HEK293 (cell line): ENCODE measurements around the gene NDUFA3.

Experiments used
- CTCF ChIA-PET: fragments of 350-600 bp; formaldehyde crosslinking; extraction: SDS; loops from one replicate; lab custom pipeline; 2021; ENCODE audit warnings: antibody characterized with exemption; lab: Yijun Ruan, JAX
- POLR2A ChIA-PET: fragments of 300-600 bp; formaldehyde crosslinking; extraction: SDS; loops from one replicate; lab custom pipeline; 2020; ENCODE audit warnings: antibody characterized with exemption, inconsistent platforms; lab: Yijun Ruan, JAX
- H3K27ac ChIP-seq: fragments of 200-500 bp; sonication (Bioruptor generic); 2 replicates; pipeline ENCODE4 v1.5.1; 2014; ENCODE audit warnings: low read depth, low read length, control low read depth, inconsistent platforms; ENCODE audit errors: extremely low read depth
- H3K36me3 ChIP-seq, 2 experiments: fragments of 200-500 bp in 1 of 2; sonication (Bioruptor generic) in 1 of 2; 1 replicate in 1 of 2; 2 replicates in 1 of 2; pipeline ENCODE4 v1.5.1; 2014 to 2017; ENCODE audit warnings: inconsistent platforms in 2 of 2, low read length in 2 of 2; ENCODE audit not compliant: control insufficient read depth in 2 of 2, insufficient read depth in 1 of 2
- H3K4me1 ChIP-seq: fragments of 200-500 bp; sonication (Bioruptor generic); 2 replicates; pipeline ENCODE4 v1.5.1; 2014; ENCODE audit warnings: mild to moderate bottlenecking, low read length, inconsistent platforms; ENCODE audit not compliant: control insufficient read depth, insufficient read depth
- H3K4me3 ChIP-seq: 2 replicates; pipeline ENCODE4 v1.5.1; 2011; ENCODE audit warnings: low read depth, mild to moderate bottlenecking, control low read depth, low read length, moderate library complexity
- H3K9me3 ChIP-seq: fragments of 200-500 bp; sonication (Bioruptor generic); 2 replicates; pipeline ENCODE4 v1.5.1; 2014; ENCODE audit warnings: low read depth, low read length, inconsistent platforms; ENCODE audit not compliant: control insufficient read depth, insufficient read depth
- GLI2 ChIP-seq: fragments of 450-650 bp; formaldehyde crosslinking; IDR thresholded peaks from 2 replicates; pipeline ENCODE4; 2017; ENCODE audit warnings: missing biosample characterization, missing genetic modification characterization, low read depth, borderline replicate concordance
- GLIS1 ChIP-seq: fragments of 450-650 bp; formaldehyde crosslinking; IDR thresholded peaks from 2 replicates; pipeline ENCODE4 v1.5.1; 2016; ENCODE audit warnings: missing biosample characterization, missing genetic modification characterization
- INSM2 ChIP-seq: fragments of 450-650 bp; formaldehyde crosslinking; IDR thresholded peaks from 2 replicates; pipeline ENCODE4 v1.5.1; 2016; ENCODE audit warnings: missing biosample characterization, missing genetic modification characterization
- KLF9 ChIP-seq: fragments of 450-650 bp; formaldehyde crosslinking; IDR thresholded peaks from 2 replicates; pipeline ENCODE4 v1.5.1; 2016; ENCODE audit warnings: missing biosample characterization, missing genetic modification characterization, low read depth
- REST ChIP-seq: fragments of 450-650 bp; formaldehyde crosslinking; IDR thresholded peaks from 2 replicates; pipeline ENCODE4 v1.5.1; 2016; ENCODE audit warnings: missing biosample characterization, missing genetic modification characterization
- SP2 ChIP-seq: fragments of 450-650 bp; formaldehyde crosslinking; IDR thresholded peaks from 2 replicates; pipeline ENCODE4 v1.5.1; 2016; ENCODE audit warnings: missing biosample characterization, missing genetic modification characterization
- YY2 ChIP-seq: fragments of 450-650 bp; formaldehyde crosslinking; IDR thresholded peaks from 2 replicates; pipeline ENCODE4 v1.5.1; 2016; ENCODE audit warnings: missing biosample characterization, missing genetic modification characterization
- ZBTB6 ChIP-seq: fragments of 450-650 bp; formaldehyde crosslinking; IDR thresholded peaks from 2 replicates; pipeline ENCODE4 v1.5.1; 2017; ENCODE audit warnings: missing biosample characterization, missing genetic modification characterization
- ZEB2 ChIP-seq: fragments of 450-650 bp; formaldehyde crosslinking; IDR thresholded peaks from 2 replicates; pipeline ENCODE4 v1.5.1; 2016; ENCODE audit warnings: missing biosample characterization, missing genetic modification characterization
- ZIC2 ChIP-seq: fragments of 450-650 bp; formaldehyde crosslinking; IDR thresholded peaks from 2 replicates; pipeline ENCODE4 v1.5.1; 2016; ENCODE audit warnings: missing biosample characterization, missing genetic modification characterization
- ZNF114 ChIP-seq: fragments of 450-650 bp; formaldehyde crosslinking; IDR thresholded peaks from 2 replicates; pipeline ENCODE4 v1.5.0; 2017; ENCODE audit warnings: missing biosample characterization, missing genetic modification characterization
- ZNF146 ChIP-seq: fragments of 450-650 bp; formaldehyde crosslinking; IDR thresholded peaks from 2 replicates; pipeline ENCODE4 v1.5.1; 2016; ENCODE audit warnings: missing biosample characterization, missing genetic modification characterization
- ZNF18 ChIP-seq: fragments of 450-650 bp; formaldehyde crosslinking; IDR thresholded peaks from 2 replicates; pipeline ENCODE4 v1.5.1; 2016; ENCODE audit warnings: missing biosample characterization, missing genetic modification characterization
- ZNF214 ChIP-seq: fragments of 450-650 bp; formaldehyde crosslinking; IDR thresholded peaks from 2 replicates; pipeline ENCODE4 v1.5.1; 2017; ENCODE audit warnings: missing biosample characterization, mild to moderate bottlenecking, missing genetic modification characterization, borderline replicate concordance
- ZNF311 ChIP-seq: fragments of 450-650 bp; formaldehyde crosslinking; IDR thresholded peaks from 2 replicates; pipeline ENCODE4 v1.5.1; 2017; ENCODE audit warnings: missing biosample characterization, missing genetic modification characterization, borderline replicate concordance
- ZNF514 ChIP-seq: fragments of 450-650 bp; formaldehyde crosslinking; IDR thresholded peaks from 2 replicates; pipeline ENCODE4 v1.5.1; 2016; ENCODE audit warnings: missing biosample characterization, missing genetic modification characterization
- ZNF571 ChIP-seq: fragments of 450-650 bp; formaldehyde crosslinking; IDR thresholded peaks from 2 replicates; pipeline ENCODE4 v1.5.0; 2017; ENCODE audit warnings: missing biosample characterization, missing genetic modification characterization
- ZNF626 ChIP-seq: fragments of 450-650 bp; sonication (Bioruptor Pico); formaldehyde crosslinking; IDR thresholded peaks from 2 replicates; pipeline ENCODE4 v1.5.1; 2018; ENCODE audit warnings: missing biosample characterization, missing genetic modification characterization, inconsistent platforms
- ZNF843 ChIP-seq: fragments of 450-650 bp; formaldehyde crosslinking; IDR thresholded peaks from 2 replicates; pipeline ENCODE4 v1.5.1; 2016; ENCODE audit warnings: missing biosample characterization, missing genetic modification characterization
- ZSCAN16 ChIP-seq: fragments of 450-650 bp; formaldehyde crosslinking; IDR thresholded peaks from 2 replicates; pipeline ENCODE4 v1.5.1; 2016; ENCODE audit warnings: missing biosample characterization, missing genetic modification characterization
- TF ChIP-seq, protein P1 (sequence below): fragments of 450-650 bp; formaldehyde crosslinking; IDR thresholded peaks from 2 replicates; pipeline ENCODE4 v1.5.0; 2017; ENCODE audit warnings: missing biosample characterization, missing genetic modification characterization, borderline replicate concordance
- TF ChIP-seq, protein P2 (sequence below): fragments of 450-650 bp; formaldehyde crosslinking; IDR thresholded peaks from 2 replicates; pipeline ENCODE4 v1.5.1; 2016; ENCODE audit warnings: missing biosample characterization, missing genetic modification characterization

NDUFA3 gene

DNA sequence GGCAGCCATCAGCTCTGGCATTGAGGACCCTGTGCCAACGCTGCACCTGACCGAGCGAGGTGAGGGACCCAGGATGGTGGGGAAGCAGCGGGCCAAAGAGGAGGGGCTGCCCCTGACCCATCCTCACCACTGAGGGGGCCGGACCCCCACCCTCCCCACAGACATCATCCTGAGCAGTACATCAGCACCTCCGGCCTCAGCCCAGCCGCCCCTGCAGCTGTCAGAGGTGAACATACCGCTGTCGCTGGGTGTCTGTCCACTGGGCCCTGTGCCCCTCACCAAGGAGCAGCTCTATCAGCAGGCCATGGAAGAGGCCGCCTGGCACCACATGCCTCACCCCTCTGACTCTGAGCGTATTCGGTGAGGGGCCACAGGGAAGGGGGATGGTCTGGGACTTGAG lies 49.6 kb downstream of the NDUFA3 start:
- ChIA-PET CTCF (no interaction called here), POLR2A (interaction anchor here (1.3 to 8.0 kb wide), 2 partner anchors 10 to 14 kb away, joined by 3 to 87 read pairs; partner anchors contain the start of gene CNOT3)
- Histone ChIP-seq H3K36me3 (peaks cover 51 to 96% of the 10 kb centered on the region in 2 experiments), H3K27ac (0 out of 2 replicates have a peak overlapping the region, but pooled peaks have one; percentile 9), H3K4me3 (no peak overlapping the region), H3K9me3 (no peaks in the 10 kb centered on the region), H3K4me1 (no peaks in the 10 kb centered on the region)
- TF ChIP-seq ZNF214: no peak
- no peak for TF ChIP-seq ZNF571 (tag by site-specific recombination)
- no peak for TF ChIP-seq SP2
- no peak for TF ChIP-seq ZNF514 (tag by site-specific recombination)
- TF ChIP-seq KLF9 (tag by site-specific recombination): no peak
- no peak for TF ChIP-seq ZNF626 (tag by site-specific recombination)
- TF ChIP-seq YY2 (tag by site-specific recombination): no peak
- no peak for TF ChIP-seq GLI2 (tag by site-specific recombination)
- no peak for TF ChIP-seq INSM2 (tag by site-specific recombination)
- no peak for TF ChIP-seq ZBTB6
- TF ChIP-seq ZIC2 (tag by site-specific recombination): no peak
- TF ChIP-seq ZNF18 (tag by site-specific recombination): no peak
- TF ChIP-seq, protein P1, sequence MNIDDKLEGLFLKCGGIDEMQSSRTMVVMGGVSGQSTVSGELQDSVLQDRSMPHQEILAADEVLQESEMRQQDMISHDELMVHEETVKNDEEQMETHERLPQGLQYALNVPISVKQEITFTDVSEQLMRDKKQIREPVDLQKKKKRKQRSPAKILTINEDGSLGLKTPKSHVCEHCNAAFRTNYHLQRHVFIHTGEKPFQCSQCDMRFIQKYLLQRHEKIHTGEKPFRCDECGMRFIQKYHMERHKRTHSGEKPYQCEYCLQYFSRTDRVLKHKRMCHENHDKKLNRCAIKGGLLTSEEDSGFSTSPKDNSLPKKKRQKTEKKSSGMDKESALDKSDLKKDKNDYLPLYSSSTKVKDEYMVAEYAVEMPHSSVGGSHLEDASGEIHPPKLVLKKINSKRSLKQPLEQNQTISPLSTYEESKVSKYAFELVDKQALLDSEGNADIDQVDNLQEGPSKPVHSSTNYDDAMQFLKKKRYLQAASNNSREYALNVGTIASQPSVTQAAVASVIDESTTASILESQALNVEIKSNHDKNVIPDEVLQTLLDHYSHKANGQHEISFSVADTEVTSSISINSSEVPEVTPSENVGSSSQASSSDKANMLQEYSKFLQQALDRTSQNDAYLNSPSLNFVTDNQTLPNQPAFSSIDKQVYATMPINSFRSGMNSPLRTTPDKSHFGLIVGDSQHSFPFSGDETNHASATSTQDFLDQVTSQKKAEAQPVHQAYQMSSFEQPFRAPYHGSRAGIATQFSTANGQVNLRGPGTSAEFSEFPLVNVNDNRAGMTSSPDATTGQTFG (tag by site-specific recombination): no peak
- TF ChIP-seq ZNF146 (tag by site-specific recombination): no peak
- TF ChIP-seq, protein P2, sequence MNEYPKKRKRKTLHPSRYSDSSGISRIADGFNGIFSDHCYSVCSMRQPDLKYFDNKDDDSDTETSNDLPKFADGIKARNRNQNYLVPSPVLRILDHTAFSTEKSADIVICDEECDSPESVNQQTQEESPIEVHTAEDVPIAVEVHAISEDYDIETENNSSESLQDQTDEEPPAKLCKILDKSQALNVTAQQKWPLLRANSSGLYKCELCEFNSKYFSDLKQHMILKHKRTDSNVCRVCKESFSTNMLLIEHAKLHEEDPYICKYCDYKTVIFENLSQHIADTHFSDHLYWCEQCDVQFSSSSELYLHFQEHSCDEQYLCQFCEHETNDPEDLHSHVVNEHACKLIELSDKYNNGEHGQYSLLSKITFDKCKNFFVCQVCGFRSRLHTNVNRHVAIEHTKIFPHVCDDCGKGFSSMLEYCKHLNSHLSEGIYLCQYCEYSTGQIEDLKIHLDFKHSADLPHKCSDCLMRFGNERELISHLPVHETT (tag by site-specific recombination): no peak
- TF ChIP-seq ZNF311 (tag by site-specific recombination): no peak

DNA sequence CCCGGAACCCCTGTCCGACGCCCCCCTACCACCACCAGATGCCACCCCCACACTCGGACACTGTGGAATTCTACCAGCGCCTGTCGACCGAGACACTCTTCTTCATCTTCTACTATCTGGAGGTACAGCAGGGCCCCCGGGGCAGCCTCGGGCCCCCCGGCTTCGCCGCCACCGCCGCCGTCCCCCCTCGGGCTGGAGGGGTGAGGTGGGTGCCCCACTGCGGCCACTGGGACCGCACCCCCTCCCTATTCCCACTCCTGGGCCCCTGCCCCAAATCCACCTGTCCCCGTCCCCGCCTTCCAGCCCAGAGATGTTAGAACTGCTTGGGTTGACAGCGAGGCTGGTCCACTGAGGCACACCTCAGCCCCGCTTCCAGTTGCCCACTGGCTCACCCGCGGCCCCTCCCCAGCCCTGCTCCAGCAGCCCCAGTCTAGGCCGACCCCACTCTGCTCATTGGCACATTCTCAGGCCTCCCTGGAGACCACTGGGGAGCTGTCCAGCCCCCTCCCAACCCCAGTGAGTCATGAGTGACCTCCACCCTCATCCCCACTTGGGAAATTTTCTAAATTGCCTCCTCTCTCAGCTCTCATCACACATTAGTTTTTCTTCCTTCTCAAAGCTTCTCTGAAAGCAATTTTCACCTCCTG lies 50.3 kb downstream of the NDUFA3 start:
- H3K4me3 ChIP-seq: no peak overlapping the region
- H3K36me3 ChIP-seq: peaks cover 52 to 95% of the 10 kb centered on the region in 2 experiments
- CTCF ChIA-PET: no interaction called here
- no peaks in the 10 kb centered on the region for H3K4me1 ChIP-seq
- no peaks in the 10 kb centered on the region for H3K9me3 ChIP-seq
- TF ChIP-seq ZNF114 (tag by site-specific recombination): no peak
- no peak for TF ChIP-seq ZNF843
- TF ChIP-seq REST (tag by site-specific recombination): peak; percentile 70
- 0 out of 2 replicates have a peak, but pooled peaks have one; percentile 11 for TF ChIP-seq GLIS1 (tag by site-specific recombination)
- TF ChIP-seq ZEB2 (tag by site-specific recombination): no peak
- TF ChIP-seq ZSCAN16 (tag by site-specific recombination): no peak
- TF ChIP-seq, all 188 proteins: peak for 2
- H3K27ac ChIP-seq: no peak overlapping the region
- POLR2A ChIA-PET: interaction anchor here (8.0 kb wide), 1 partner anchor 15 kb away, joined by 87 read pairs; the partner anchor contains the start of gene CNOT3
